Urothelium cell line (cell line): ENCODE results near the gene STX18.
"Not testable (repeated sequence)": the region's sequence is repeated elsewhere in the genome, so short reads cannot be mapped to it uniquely, and the experiment has no call there.

Source experiments
- DNase-seq: peaks from one replicate; pipeline ENCODE4 v3.0.0; 2011; ENCODE audit warnings: low spot score, mixed read lengths
- FAIRE-seq: peaks from 2 replicates; lab custom pipeline; 2011; peaks lifted over from hg19 to GRCh38; lab: Jason Lieb, UNC

The STX18 gene

DNA sequence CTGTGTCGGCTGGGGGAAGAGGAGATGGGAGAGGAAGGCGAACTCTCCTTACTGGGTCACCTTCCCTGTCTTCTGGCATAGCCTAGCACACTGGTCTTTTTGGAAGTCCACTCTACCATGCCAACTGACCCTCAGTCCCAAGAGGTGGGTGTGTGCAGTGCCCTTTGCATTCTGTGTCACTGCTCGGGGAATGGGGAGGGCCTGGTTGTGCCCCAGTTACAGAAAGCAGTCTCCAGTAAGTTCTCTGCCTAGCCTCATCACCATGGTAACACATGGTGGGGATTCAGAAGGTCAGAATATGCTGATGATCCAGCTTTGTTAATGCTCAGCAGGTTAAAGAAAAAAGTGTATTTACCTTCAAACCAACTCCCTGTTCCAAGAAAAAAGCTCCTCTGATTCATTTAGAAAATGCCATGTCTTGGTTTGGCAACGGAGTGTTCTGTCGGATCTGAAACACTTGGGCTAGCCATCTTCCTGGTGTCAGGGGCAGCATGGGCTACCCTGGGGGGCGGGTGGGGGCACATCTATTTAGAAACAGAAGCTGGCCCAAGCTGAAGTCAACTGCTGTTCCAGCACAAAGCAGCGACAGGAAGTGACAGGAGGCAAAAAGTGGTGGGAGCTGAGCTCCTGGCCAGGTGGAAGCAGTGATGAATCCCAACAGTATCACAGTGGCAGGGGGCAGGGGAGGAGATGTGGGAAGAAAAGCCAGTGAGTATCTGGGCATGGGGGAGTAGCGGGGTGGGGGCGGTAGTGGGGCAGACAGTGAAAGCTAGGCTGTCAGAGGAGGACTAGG, 117.9 kb downstream of the STX18 start:
- no peak for FAIRE-seq
- no peak for DNase-seq

DNA sequence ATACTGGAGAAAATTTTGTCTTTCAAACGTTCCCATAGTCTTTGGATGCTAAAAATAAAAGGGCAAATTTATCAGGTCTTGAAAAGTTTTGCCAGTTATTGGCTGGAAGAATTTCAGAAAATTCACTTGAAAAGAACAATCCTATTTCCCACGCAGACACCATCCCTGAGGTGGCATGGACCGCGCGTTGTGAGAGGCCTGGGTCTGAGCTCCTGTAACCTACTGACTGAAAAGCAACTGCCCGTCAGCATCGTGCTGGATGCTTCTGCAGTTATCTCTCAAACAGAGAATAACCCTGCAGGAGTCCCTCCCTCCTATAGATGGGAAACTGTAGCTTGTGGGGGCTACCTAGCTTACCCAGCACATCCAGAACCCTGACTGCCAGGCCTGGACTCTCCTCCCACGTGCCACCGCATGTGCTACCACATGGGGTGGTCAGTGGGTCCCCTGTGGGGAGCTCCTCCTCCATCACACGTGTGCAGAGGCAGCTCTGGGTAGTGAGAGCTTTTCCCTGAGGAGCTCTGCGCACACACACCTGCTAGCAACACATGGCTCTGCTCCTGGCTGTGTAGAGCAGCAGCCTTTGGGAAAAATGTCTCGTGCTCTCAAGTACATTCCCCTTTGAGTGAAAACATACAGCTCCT, 118.9 kb downstream of the STX18 start:
- FAIRE-seq (no peak), DNase-seq (no peak)

DNA sequence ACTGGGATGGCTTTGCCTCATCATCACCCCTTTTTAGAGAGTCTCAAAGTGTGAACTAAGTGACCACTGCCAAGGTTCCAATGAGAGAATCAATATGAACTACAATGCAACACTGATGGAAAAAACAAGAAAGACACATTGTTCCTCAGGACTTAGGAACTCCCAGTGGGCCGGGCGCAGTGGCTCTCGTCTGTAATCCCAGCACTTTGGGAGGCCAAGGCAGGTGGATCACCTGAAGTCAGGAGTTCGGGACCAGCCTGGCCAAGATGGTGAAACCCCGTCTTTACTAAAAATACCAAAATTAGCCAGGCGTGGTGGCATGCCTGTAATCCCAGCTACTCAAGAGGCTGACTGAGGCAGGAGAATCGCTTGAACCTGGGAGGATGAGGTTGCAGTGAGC, 119.7 kb downstream of the STX18 start:
- DNase-seq, FAIRE-seq: not testable (repeated sequence)

DNA sequence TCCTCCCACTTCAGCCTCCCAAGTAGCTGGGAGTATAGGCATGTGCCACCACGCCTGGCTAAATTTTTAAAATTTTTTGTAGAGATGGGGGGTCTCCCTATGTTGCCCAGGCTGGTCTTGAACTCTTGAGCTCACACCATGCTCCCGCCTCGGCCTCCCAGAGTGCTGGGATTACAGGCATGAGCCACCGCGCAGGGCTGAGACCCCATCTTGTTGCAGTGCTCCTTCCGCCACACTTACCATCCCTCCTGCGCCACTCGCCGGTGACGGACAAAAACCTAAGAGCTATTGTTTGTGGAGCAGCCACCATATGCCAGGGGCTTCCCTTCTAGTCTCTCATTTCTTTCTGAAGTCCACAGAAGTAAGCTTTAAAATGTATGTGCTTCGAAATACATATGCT, 120.5 kb downstream of the STX18 start:
- FAIRE-seq (no peak), DNase-seq (no peak)

DNA sequence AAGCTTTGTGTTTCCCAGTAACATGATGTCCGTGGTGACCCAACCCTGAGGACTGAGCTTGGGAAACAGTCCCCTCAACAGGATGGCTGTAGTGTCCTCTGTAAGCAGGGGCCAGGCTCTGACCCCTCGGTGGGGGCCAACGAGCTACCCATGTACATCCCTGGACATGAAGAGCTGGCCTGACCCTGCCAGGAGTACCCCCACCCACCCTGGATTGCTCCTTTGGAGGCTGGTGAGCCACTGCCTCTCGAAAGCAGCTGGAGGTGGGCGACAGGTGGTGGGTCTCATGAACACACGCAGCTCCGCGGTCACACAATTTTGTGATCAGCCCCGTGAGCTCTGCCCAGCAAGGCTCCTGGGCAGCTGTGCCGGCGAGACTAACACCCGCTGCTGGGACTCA, 121.4 kb downstream of the STX18 start:
- FAIRE-seq, result no peak

DNA sequence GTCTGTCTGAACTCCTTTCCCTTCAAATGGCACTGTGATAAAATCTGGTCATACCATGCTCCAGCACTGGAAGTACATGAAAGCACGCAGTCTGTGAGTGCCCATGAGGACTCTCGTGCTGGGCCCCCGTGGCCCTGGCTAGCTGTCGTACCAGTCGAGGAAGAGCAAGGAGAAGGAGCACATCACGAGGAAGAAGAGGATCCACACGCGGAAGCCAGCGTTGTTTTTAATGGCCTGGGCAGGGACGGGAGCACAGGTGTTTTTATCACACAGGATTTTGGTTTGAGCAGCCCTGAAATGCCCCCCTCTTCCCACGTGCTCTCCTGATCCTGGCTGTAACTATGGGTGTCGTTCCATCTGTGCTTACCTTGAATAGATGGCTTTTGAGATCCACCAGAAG, 122.0 kb downstream of the STX18 start:
- DNase-seq, result no peak
- no peak for FAIRE-seq

More for the DNA sequence above, 121.4 kb downstream of the STX18 start:
- no peak for DNase-seq

DNA sequence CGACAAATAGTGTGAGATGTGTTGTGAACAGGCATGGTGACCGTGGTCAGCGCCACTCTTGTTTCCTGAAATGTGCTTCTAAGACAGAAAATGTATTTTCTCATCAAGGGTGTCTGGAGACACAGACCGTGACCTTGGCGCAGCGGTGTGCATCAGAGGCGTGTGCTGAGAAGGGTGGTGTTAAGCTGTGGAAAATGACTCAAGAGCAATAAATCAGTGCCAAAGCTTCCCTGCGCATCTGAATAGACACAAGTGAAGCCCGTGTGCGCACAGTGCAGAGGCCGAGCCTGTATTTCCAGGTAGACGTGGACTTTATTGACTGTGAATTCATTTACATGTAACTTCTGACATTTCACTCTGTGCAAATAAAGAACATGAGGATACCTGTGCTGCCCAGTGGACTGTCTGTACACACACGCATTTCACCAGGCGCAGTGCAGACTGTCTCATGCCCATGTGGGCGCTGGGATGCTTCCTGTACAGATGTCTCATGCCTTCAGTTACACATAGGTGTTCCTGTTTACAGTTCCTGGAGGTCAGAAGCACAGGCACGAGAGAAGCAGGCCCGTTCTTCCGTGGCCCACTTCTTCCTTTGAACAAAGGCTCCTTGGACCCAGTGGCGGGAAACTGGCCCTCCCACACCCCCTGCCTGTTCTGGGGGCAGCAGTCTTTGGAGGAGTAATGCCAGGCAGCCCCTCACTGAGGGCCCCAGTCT, 123.0 kb downstream of the STX18 start:
- DNase-seq (no peak), FAIRE-seq (no peak)

DNA sequence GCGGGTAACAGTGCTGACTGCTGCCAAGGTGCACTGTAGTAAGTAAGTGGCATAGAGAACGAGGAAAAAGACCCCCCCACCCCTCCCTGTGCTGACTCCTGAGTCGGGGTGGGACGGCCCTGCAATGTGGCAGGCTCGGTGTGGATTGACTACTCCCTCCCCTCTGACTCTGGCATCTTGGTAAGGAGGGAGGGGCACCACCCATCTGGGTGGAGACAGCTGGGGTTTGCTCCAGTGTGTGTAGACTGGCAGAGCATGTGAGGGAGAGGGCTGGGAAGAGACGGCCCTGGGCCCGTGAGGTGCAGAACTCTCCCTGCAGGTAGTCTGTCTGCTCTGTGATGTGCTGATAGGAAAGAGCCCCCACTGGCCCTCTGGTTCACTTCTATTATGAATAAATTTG, 124.0 kb downstream of the STX18 start:
- DNase-seq (no peak), FAIRE-seq (no peak)

DNA sequence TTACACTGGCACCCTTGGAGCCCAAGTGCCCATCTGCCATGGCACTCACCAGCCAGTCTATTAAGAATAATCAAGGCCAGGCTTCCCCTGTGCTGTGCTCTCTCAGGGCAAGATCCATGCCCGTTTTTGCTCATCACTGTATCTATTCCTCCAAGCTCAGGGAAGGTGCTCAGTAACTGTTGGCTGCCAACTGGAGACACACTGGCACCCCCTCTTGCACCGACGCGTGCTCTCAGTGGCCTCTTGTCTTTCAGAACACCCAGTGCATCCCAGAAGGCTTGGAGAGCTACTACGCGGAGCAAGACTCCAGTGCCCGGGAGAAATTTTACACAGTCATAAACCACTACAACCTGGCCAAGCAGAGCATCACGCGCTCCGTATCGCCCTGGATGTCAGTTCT, 124.9 kb downstream of the STX18 start:
- DNase-seq (no peak), FAIRE-seq (no peak)

DNA sequence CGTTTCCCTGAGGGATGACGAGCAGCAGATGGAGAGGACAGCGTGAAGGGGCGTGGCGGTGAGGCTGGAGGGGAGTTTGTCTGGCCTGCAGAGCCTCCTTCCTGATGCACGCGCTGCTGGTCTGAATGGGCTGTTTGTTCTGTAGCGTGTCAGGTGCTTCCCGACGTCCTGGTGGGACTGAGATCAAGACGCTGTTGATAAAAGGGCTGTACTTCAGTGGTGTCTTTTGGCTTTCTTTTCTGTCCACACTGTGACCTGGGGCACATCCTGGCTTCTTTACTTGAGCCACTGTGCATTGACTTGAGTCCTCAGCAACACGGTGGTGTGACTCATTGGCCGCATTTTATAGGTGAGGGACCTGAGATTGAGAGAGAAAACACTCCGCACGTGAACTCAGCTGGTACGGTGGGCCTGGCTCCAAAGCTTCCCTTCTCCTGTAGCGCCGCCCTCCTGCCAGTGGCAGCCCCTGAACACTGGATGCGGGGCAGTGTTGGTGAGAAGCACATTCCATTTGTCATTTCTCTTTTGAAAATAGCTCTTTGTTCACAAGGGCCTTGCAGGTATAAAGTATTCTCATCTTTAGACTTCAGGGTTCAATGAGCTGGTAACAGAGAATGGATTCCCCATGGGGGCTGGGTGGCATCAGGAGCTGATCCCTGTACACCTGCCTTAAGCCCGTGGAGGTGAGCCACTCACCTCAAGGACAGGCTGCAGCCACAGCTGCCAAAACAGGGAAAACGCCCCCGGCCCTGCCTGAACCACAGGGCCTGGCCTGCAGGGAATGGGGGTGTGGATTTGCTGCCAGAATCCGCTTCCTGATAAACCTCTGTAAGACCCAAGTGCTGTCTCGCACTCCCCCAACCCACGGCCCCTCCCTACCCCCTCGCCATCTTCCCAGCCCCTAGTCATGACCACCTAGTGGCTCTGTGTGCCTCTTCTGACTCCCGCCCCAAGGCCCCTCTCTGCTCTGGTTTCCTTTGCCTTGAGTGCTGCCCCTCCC, 125.7 kb downstream of the STX18 start:
- DNase-seq (no peak), FAIRE-seq (no peak)

DNA sequence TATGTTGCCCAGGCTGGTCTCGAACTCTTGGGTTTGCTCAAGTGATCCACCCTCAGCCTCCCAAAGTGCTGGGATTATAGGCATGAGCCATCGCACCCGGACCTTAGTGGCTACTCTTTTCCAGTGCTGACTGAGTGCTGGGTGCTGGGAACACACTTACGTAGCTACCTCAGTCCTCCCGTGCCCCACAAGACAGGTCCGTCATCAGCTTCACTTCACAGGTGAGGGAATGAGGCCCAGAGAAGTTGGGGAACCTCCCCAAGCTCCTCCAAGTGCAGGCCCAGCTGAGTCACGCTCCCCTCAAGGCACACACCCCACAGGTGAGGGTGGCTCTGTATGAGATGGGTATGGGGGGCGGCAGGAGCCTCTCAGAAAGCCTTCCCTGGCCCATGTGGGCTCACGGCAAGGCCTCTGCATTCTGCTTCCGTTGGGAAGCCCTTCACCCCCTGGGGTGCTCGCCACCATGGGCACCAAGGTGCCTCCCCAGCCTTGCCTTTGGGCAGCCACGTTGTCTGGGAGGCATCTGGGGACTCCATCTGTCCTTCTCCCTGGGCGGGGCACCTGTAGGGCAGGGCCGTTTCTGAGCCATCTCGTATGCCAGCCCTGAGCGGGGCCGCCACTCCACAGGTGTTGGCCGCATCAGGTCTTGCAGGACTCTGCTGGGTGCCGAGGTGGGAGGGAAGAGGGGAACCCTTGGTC, 126.6 kb downstream of the STX18 start:
- DNase-seq (no peak), FAIRE-seq (no peak)

DNA sequence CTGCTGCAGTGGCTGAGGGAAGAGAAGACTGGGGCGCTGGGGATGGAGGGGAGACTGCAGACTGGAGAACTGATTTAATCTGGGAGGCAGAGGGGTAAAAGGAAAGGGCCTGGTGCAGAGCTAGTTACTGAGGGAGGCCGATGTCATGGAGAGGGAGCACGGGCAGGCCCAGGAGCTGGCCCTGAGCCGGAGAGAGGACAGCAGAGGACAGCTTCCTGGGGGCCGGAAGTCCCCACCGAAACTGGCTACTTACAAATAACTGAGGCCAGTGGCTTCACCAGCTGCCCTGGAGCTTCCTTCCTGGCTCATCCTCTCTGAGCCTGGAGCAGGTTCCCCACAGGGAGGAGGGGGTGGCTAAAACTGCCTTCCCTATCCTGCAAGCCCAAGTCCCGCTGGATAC, 128.0 kb downstream of the STX18 start:
- FAIRE-seq (no peak), DNase-seq (no peak)

DNA sequence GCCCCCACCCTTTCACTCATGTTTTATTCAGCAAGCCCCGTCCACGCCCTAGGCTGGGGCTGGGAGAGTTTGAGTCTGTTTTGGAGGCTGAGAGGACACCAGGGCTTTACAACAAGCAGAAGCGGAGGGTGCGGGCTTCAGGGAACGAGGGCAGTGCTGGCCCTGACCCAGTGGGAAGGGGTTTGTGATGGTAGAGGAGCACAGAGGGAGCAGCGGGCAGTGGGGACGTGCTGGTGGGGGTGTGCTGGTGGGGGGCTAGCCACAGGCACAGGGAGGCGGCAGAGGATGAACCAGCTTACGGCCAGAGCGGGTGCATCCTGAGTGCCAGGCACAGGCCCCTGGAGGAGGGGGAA, 128.5 kb downstream of the STX18 start:
- no peak for DNase-seq
- FAIRE-seq, result no peak

DNA sequence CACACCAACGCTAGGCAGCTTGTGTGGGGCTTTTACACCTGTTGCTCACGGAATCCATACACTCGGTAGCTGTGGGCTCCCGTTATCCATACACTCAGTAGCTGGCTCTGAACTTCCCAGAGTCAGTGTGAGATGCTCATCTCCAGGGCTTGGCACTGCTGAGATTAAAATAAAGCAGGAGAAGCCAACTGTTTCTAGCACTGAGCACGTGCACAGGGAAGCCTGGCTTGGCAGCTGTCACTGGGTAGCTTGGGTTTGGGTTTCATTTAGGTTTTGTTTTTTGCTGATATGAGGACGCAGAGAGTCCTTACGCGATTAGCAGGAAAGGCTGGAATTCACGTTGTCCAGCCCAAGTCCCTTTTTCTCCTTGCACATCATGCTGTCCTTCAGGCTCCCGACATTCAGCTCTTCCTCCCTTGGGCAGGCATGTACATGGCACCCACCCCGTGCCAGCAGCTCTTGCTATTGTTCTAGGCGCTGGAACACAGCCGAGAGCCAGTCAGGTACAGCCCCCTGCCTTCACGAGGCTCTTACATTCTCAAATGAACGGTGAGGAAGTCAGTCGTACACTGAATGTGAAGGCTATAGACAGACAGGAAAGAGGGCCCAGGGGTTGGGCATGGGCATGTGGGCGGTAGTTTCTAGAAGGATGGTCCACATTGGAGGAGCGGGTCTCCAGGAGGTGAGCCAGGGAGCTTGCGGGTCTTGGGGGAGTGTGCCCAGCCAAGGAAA, 129.0 kb downstream of the STX18 start:
- DNase-seq (no peak), FAIRE-seq (no peak)

DNA sequence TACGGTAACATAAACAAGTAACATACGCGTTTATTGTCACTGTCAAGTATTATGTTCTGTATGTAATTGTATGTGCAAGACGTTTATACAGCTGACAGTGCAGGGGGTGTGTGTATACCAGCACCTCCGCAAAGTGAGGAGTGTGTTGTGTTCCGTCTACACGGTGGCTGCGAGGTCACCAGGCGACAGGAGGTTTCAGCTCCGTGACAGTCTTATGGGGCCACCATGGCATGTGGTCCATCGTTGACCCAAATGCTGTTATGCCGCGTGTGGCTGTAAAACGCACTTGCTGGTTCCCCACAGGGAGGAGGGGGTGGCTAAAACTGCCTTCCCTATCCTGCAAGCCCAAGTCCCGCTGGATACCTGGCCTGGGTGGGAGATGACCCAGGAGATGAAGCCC, 129.9 kb downstream of the STX18 start:
- no peak for DNase-seq
- FAIRE-seq, result no peak

DNA sequence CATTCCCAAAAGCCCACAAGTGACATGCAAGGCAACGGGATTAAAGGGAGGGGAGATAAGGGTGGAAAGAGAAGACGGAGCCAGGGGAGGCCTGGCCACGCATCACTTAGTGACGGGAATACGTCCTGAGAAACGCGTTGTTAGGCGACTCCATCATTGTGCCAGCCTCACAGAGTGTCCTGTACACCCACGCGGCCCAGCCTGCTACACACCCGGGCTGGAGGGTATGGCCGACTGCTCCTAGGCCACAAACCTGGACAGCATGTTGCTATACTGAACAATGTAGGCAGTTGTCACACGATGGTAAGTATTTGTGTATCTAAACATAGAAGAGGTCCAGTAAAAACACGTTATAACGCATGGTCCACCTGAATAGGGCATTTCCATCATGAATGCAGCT, 131.6 kb downstream of the STX18 start:
- no peak for FAIRE-seq
- DNase-seq, result no peak

DNA sequence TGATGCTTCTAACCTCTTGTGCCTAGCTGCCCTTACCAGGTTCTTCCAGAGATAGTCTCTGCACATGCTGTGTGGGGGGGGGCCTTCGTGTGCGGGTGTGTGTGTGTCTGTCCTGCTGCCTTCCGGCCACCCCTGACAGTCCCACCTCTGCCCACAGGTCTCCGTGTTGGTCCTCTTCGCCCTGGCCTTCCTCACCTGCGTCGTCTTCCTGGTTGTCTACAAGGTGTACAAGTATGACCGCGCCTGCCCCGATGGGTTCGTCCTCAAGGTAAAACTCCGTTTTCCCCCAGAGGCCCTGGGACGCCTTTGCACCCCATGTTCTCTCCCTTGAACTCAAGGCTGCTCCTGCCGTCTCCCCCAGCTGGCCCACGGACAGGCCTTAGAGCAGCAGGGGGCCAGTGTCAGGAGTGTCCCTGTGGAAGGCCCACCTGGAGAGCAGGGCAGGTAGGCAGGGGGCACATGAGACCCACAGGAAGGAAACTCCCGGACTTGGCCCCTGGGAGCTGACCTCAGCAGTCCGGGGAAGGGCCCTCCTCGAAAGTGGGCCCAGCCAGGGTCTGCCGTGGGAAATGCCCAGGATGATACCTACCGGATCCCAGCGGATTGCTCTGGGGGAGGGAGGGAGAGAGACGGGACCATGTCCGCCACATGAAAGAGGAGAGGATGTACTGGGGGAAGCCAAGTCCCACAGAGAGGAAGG, 132.3 kb downstream of the STX18 start:
- DNase-seq (no peak), FAIRE-seq (no peak)

DNA sequence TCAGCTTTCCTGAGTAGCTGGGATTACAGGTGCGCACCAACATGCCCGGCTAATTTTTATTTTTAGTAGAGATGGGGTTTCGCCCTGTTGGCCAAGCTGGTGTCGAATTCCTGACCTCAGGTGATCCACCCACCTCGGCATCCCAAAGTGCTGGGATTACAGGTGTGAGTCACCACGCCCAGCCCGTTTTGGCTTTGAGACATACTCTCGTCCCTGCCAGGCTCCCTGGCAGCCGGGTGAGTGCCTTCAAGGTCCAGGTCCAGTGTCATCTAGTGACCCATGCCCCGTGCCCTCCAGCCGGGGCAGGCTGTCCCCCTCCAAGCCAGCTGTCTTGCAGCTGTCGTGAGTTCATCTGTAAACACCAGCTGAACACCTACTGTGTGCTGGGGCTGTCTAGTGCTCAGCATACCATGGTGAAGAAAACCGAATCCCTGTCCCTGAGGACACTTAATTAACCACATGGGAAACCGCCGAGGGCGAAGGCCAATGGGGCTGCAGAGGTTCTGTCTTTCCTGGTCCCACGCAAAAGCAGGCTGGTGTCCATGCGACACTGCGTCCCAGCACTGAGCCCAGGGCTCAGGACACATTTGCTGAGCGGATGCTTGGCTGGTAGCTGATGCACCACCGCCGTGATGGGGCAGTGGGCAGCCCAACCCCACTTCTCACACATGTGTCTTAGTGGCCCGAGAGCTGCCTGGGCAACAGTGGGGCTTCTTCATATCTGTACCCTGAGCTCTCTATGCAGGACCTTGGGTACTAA, 133.1 kb downstream of the STX18 start:
- DNase-seq, result no peak
- no peak for FAIRE-seq
